Peyer's patch (tissue), 4 donors: ENCODE results near the gene PCAT7. TPM values are rescaled to one million over a fixed set of nuclear protein-coding genes. Genes with fewer than 3 reads are reported as not detected.
"Not testable (repeated sequence)": the region's sequence is repeated elsewhere in the genome, so short reads cannot be mapped to it uniquely, and the experiment has no call there.

Source experiments
- DNase-seq, 3 donors: peaks; one replicate each; pipeline ENCODE4 v3.0.0-alpha.2; 2017 to 2019
- H3K27ac ChIP-seq, 4 donors: fragments of 200-600 bp; sonication (generic); one replicate each; pipeline ENCODE4 v1.5.1; 2016 to 2019
- H3K27me3 ChIP-seq, 2 donors: fragments of 200-600 bp; sonication (generic); one replicate each; pipeline ENCODE4 v1.5.1; 2019
- H3K36me3 ChIP-seq, 3 donors: fragments of 200-600 bp; sonication (generic); one replicate each; pipeline ENCODE4 v1.5.1; 2016 to 2019
- H3K4me1 ChIP-seq, 4 donors: fragments of 200-600 bp; sonication (generic); one replicate each; pipeline ENCODE4 v1.5.1; 2016 to 2019
- H3K4me3 ChIP-seq, 4 donors: fragments of 200-600 bp; sonication (generic); 1 replicate in 3 of 4; 2 replicates in 1 of 4; pipeline ENCODE4 v1.5.1; 2016 to 2019; ENCODE audit warnings: mild to moderate bottlenecking in 1 of 4
- H3K9me3 ChIP-seq, 4 donors: fragments of 200-600 bp; sonication (generic); one replicate each; pipeline ENCODE4 v1.5.1; 2016 to 2019; ENCODE audit warnings: mild to moderate bottlenecking in 1 of 4
- POLR2A ChIP-seq, 2 donors: fragments of 450-650 bp; IDR thresholded peaks; one replicate each; pipeline ENCODE4 v1.5.1; 2017; ENCODE audit warnings: antibody characterized with exemption in 2 of 2, mild to moderate bottlenecking in 2 of 2, moderate library complexity in 2 of 2
- total RNA-seq, 4 donors: library from RNA; depleted of rRNA; stranded (reverse); fragments of >200 nt; gene quantifications; one replicate each; pipeline ENCODE4 v1.1.0, GENCODE V29; 2016
- TF ChIP-seq, protein P1 (sequence below), 6 experiments: fragments of 450-650 bp in 4 of 6; fragments of 200-600 bp in 2 of 6; sonication (generic) in 1 of 6; IDR thresholded peaks; one replicate each; pipeline ENCODE4 v1.5.1; 2017 to 2019; ENCODE audit warnings: antibody characterized with exemption in 6 of 6, mild to moderate bottlenecking in 3 of 6, moderate library complexity in 1 of 6

PCAT7 gene
- total RNA-seq, result 1 to 10 TPM in 3 of 4 donors, not detected in 1; 1.1 to 1.8 (median 1.3) TPM

GRCh38 chr9:94554439-94555331, at the start of gene PCAT7:
Gene PCAT7 (plus strand): TSS chr9:94555083.
- no peaks in the 10 kb centered on the region for H3K36me3 ChIP-seq
- peaks cover 0 to 15% (median 0%) of the 10 kb centered on the region in 4 donors for H3K4me1 ChIP-seq
- no peaks in the 10 kb centered on the region for H3K27me3 ChIP-seq
- H3K9me3 ChIP-seq, result no peaks in the 10 kb centered on the region
- peak within 1 kb of the TSS in 2 of 4 donors; percentile 43 to 65 for H3K4me3 ChIP-seq
- peak in 2 of 3 donors; percentile 85 to 87 for DNase-seq
- TF ChIP-seq POLR2A (IDR thresholded peaks at IDR 0.05), result peak; percentile 23 to 46
- TF ChIP-seq, protein P1, sequence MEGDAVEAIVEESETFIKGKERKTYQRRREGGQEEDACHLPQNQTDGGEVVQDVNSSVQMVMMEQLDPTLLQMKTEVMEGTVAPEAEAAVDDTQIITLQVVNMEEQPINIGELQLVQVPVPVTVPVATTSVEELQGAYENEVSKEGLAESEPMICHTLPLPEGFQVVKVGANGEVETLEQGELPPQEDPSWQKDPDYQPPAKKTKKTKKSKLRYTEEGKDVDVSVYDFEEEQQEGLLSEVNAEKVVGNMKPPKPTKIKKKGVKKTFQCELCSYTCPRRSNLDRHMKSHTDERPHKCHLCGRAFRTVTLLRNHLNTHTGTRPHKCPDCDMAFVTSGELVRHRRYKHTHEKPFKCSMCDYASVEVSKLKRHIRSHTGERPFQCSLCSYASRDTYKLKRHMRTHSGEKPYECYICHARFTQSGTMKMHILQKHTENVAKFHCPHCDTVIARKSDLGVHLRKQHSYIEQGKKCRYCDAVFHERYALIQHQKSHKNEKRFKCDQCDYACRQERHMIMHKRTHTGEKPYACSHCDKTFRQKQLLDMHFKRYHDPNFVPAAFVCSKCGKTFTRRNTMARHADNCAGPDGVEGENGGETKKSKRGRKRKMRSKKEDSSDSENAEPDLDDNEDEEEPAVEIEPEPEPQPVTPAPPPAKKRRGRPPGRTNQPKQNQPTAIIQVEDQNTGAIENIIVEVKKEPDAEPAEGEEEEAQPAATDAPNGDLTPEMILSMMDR (IDR thresholded peaks at IDR 0.05), result peak in 4 of 6 experiments; percentile 36 to 92 (median 89)
- H3K27ac ChIP-seq, result peak within 1 kb of the TSS in 3 of 4 donors; percentile 51 to 80 (median 61)

GRCh38 chr9:94506370-94506769, 48.5 kb upstream of the PCAT7 start:
- not testable (repeated sequence) for H3K4me3 ChIP-seq, H3K27me3 ChIP-seq, H3K9me3 ChIP-seq, H3K27ac ChIP-seq, H3K4me1 ChIP-seq, DNase-seq, H3K36me3 ChIP-seq

DNA sequence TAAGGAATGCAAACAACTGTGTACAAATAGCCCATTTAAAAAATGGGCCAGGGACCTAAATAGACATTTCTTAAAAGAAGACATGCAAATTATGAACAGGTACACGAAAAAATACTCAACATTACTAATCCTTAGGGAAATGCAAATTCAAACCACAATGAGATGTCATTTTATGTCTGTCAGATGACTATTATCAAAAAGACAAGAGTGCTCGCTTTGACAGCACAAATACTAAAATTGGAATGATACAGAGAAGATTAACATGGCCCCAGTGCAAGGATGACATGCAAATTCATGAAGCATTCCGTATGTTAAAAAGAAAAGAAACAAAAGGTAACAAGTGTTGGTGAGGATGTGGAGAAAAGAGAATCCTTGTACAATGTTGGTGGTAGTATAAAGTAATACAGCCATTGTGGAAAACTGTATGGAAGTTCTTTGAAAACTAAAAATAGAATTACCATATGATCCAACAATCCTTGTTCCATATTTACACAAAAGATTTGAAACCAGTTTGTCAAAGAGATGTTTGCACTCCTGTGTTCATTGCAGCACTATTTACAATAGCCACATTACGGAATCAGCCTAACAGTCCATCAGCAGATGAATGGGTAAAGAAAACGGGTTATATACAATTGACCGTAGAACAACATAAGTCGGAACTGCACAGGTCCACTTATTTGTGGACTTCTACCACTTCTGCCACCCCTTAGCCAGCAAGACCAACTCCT, 47.2 kb upstream of the PCAT7 start:
- Histone ChIP-seq H3K27ac (no peak overlapping the region), H3K4me1 (no peaks in the 10 kb centered on the region), H3K9me3 (no peaks in the 10 kb centered on the region), H3K4me3 (no peak overlapping the region), H3K36me3 (no peaks in the 10 kb centered on the region), H3K27me3 (no peaks in the 10 kb centered on the region)
- TF ChIP-seq, protein P1 (IDR thresholded peaks at IDR 0.05), result no peak
- TF ChIP-seq POLR2A (IDR thresholded peaks at IDR 0.05), result no peak
- no peak for DNase-seq

DNA sequence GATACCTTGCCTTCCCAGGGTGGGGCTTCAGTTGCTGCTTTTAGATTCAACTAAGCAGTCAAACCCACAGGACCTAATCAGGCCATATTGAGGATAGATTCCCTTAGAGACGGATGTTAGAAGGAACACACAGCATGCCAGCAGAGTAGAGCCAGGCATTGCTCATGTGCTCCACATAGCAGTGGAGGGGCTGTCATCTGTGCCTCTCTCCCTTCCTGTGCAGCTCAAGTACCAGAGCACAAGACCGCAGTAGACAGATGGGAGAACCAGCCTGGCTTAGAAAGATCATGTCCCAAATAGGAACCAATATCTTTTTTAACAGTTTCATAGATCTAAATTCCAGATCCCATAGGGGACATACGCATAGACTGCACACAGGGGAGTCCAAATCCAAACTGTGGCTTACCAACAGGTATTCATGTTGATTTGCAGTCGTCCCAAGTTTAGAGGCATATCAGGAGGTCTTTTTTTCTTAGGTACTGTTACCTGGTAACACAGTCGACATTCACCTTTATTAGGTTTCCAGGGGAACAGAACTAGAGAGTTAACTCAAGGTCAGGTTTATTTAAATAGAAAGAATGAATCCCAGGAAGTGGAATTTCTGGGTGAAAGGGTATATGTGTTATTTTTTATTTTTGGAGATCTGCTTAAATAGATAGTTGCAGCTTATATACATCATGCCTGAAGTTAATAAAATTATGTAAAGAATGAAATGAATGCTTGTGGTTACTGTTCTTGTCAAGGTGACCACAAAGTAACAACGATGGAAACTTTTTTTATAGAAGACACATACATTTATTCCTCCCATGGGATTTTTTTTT, 43.5 kb upstream of the PCAT7 start:
- Histone ChIP-seq H3K27me3 (no peaks in the 10 kb centered on the region), H3K36me3 (no peaks in the 10 kb centered on the region), H3K4me1 (no peaks in the 10 kb centered on the region), H3K27ac (no peak overlapping the region), H3K9me3 (no peaks in the 10 kb centered on the region), H3K4me3 (no peak overlapping the region)
- DNase-seq, result no peak
- no peak for TF ChIP-seq POLR2A (IDR thresholded peaks at IDR 0.05)
- TF ChIP-seq, protein P1 (IDR thresholded peaks at IDR 0.05), result no peak

DNA sequence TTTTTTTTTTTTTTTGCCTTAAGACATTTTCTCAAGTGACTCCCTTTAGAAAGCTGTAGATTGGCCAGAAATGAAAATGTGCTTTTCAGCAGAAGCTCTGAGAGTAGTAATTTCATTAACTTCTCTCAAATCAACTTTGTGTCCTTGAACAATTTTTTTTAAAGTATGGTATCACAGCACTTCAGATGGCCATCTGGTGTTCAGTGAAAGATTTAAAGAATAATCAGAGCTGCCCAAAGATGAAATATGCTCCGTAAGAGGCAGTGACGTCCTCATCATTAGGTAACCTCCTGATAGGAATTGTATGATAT, 43.0 kb upstream of the PCAT7 start:
- no peaks in the 10 kb centered on the region for H3K4me1 ChIP-seq
- no peak overlapping the region for H3K4me3 ChIP-seq
- no peak for TF ChIP-seq POLR2A (IDR thresholded peaks at IDR 0.05)
- TF ChIP-seq, protein P1 (IDR thresholded peaks at IDR 0.05), result no peak
- no peaks in the 10 kb centered on the region for H3K9me3 ChIP-seq
- no peaks in the 10 kb centered on the region for H3K36me3 ChIP-seq
- no peaks in the 10 kb centered on the region for H3K27me3 ChIP-seq
- no peak overlapping the region for H3K27ac ChIP-seq
- DNase-seq, result no peak
